GM18858 (cell line): ENCODE results near the gene RCE1.

Source experiments
- ATAC-seq: cut with Tn5 transposase; IDR thresholded peaks from one replicate; pipeline ENCODE4 v1.9.1; 2021; ENCODE audit not compliant: unreplicated experiment

RCE1 gene

DNA sequence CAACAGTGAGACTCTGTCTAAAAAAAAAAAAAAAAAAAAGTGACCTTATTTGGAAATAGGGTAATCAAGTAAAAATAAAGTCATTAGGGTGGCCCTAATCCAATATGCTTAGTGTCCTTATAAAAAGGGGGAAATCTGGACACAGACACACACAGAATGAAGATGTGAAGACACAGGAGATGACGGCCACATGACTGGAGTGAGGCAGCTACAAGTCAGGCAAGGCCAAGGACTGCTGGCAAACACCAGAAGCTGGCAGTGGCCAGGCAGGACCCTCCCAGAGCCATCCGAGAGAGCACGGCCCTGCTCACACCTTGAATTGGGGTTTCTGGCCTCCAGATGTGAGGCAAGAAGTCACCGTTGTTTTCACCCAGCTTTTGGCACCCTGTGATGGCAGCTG is 42.2 kb downstream of the RCE1 start:
- no peak for ATAC-seq

- ATAC-seq: no peak
These were observed 42.8 kb downstream of the RCE1 start for GRCh38 chr11:66885950-66886440.

DNA sequence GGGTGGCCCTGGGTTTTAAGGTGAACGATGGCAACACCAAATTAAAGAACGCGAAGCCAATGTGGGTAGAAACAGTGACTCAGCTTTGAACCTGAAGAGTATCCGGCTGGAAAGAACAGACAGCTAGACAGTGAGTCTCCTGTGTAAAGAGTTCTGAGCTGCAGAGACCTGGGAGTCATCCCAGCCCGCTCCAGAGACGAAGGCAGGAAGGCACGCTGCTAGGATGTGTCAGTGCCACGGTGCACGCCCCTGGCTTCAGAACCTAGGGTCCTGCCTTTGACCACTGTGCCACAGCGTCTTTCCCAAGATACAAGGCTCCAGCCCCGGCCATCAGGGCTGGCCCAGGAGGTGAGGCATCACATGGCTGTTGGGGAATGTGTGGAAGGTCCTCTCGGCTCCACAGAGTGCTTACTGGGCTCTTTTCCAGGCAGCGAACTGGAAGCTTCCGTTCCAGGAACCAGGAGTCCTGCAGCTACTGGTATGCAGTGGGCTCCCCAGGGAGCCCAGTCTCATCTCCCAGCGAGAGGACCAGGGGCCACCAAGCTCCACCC is 43.5 kb downstream of the RCE1 start:
- no peak for ATAC-seq

- no peak for ATAC-seq
These were observed 44.3 kb downstream of the RCE1 start for GRCh38 chr11:66887526-66887925.

GRCh38 chr11:66888282-66888681 is 45.0 kb downstream of the RCE1 start:
- ATAC-seq: no peak

DNA sequence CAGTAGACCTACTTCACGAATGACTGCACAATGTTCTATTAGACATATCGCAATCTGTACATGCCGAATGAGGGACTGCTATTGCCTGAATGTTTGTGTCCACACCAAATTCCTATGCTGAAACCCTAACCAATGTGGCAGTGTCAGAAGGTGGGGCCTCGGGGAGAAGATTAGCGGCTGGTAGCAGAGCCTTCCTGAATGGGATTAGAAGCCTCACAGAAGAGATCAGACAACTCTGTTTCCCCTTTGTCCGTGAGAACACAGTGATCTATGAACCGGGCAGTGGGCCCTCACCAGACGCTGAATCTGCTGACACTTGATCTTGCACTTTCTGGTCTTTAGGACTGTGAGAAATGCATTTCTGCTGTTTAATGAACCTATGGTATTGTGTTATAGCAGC is 46.7 kb downstream of the RCE1 start:
- ATAC-seq: no peak

DNA sequence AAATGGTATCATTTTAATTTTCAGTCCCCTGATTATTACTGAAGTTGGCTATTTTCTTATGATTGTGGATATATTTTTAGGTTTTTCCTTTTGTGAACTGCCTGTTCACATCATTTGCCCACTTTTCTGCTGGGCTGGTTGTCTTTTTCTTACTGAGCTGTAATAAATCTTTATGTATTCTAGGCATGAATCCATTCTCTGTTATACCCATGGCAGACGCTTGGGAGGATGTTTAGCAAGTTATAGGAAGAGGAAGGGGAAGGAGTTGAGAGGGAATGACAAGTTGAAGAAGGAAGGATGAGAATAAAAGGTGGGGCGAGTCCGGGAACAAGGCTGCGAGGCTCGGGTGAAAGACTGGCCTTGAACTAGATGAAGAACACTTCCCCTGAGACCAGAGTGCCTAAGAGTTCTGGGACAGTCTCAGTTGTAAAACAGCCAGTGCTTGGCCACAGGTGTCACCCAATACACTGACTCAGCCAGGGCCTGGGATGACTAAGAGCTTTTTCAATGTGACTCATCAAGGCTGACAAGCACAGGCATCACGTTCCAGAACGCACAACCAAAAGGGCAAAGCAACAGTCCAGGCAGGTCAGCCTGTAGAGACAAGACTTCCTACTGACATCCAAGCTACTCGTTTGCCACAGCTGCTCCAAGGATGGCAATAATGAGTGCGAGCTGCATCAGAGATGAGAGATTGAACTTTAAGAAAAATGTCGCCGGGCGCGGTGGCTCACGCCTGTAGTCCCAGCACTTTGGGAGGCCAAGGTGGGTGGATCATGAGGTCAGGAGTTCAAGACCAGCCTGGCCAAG is 48.8 kb downstream of the RCE1 start:
- ATAC-seq: peak; percentile 81

GRCh38 chr11:66892911-66893310 is 49.7 kb downstream of the RCE1 start:
- no peak for ATAC-seq

DNA sequence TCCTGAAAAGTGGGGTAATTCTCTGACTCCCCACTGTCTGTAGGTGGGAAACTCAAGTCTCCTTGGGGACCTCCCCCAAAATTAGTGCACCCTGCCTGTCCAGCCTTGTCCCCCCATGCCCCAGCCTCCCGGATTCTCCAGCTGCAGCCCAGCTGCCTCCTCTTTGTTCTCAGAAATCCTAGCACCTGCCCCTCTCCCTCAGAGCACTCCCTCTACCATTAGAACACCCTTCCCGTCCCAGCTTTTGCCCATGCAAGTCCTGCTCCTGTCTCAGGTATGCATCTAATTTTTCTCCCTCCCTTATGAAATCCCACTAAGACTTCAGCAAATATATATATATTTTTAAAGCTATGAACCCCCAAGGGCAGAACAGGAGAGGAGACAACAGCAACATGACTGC is 50.9 kb downstream of the RCE1 start:
- ATAC-seq: no peak
